Measurements from ENCODE around the gene WSCD2.

GRCh38 chr12:108103087-108103486, 26.0 kb upstream of the WSCD2 start:
- TF ChIP-seq POLR2A (IDR thresholded peaks at IDR 0.05) (no peak), POLR2AphosphoS5 (IDR thresholded peaks at IDR 0.05) (no peak)
- TF ChIP-seq, protein P1, sequence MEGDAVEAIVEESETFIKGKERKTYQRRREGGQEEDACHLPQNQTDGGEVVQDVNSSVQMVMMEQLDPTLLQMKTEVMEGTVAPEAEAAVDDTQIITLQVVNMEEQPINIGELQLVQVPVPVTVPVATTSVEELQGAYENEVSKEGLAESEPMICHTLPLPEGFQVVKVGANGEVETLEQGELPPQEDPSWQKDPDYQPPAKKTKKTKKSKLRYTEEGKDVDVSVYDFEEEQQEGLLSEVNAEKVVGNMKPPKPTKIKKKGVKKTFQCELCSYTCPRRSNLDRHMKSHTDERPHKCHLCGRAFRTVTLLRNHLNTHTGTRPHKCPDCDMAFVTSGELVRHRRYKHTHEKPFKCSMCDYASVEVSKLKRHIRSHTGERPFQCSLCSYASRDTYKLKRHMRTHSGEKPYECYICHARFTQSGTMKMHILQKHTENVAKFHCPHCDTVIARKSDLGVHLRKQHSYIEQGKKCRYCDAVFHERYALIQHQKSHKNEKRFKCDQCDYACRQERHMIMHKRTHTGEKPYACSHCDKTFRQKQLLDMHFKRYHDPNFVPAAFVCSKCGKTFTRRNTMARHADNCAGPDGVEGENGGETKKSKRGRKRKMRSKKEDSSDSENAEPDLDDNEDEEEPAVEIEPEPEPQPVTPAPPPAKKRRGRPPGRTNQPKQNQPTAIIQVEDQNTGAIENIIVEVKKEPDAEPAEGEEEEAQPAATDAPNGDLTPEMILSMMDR (IDR thresholded peaks at IDR 0.05), result no peak
